Stimulated activated naive CD4-positive, alpha-beta T cell (primary cell): Measurements from ENCODE around the gene FAF2.

ENCODE experiments used
- DNase-seq, 6 experiments: peaks; one replicate each; lab custom pipeline; 2025; lab: John Stamatoyannopoulos, UW

The FAF2 gene

GRCh38 chr5:176501333-176501732 is 53.1 kb downstream of the FAF2 start:
- no peak for DNase-seq

DNA sequence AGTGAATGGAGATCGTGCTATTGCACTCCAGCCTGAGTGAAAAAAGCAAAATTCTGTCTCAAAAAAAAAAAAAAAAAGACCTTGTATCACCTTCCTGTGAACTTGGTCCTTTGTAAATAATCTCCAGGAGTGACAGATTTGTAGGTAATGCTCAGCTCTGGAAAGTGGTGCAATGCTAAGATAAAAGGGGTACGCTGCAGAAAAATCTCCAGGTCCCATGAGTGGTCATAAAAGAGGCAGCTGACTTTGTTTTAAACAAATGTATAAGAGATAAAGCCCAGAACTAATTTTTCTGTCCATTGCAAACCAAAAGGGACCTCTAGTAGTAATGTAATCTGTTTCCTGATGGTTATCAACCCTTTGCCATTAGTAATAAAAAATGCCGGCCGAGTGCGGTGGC is 55.3 kb downstream of the FAF2 start:
- no peak for DNase-seq

GRCh38 chr5:176507911-176508310 is 59.7 kb downstream of the FAF2 start:
- no peak for DNase-seq

DNA sequence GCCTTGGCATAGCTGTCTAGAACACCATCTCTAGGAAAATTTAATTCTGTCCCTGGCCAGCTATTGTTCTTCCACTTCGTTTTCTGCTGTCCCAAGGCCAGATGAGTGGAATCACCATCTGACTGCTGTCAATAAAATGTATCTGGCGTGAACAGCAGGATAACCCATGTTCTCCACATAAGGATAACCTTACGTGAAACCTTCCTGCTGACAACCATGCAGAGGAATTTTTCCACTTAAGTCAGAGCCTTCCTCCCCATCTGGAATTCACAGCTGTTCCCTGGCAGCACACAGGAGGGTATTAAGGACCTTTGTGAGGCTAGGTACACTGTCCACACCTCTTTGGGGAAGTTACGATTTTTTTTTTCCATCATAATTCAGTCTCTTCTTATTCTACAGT is 60.4 kb downstream of the FAF2 start:
- DNase-seq: no peak

DNA sequence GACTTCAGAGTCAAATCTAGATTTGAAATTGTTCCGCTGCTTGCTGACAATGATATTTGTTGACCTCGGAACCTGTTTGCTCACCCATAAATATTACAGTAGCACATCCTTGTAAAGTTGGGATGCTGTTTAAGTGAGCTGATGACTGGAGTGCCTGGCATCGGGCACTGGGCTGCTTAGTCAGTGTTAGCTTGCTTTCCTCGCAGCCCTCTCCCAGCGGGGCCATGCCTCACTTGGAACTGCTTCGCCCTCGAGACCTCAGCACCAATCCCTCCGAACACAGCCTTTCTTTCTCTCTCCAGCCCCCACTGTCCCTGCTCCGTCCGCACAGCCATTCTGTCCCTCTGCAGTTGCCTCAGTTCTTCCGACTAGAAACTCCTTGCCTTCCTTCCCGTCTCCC is 65.6 kb downstream of the FAF2 start:
- no peak for DNase-seq

- no peak for DNase-seq
These were observed 66.2 kb downstream of the FAF2 start for GRCh38 chr5:176514244-176514950.

- DNase-seq: no peak
These were observed 67.2 kb downstream of the FAF2 start for GRCh38 chr5:176515396-176515795.

DNA sequence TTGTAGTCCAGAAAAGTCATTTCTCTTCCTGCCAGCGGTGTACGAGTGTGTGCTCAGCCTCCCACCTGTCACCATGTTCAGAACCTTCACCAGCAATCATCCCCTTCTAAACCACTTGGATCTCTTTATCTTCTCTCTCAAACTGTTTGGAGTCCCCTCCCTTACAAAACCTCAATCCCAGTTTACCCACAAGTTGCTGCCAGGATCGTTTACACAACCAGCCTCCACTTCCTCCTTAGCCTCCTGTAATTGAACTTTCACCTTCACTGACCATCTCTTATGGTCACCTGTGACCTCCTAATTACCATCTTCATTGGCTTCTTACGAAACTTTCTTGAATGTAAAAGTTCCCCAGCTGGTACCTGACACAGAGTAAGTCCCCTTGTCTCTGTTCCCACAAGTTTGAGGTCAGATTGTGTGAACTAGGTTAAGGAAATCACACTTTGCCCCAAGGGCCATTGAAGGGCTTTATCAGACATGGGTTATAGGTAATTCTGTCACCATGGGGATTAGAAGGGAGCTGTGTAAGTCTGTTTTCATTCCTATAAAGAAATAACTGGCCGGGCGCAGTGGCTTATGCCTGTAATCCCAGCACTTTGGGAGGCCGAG is 69.0 kb downstream of the FAF2 start:
- no peak for DNase-seq

DNA sequence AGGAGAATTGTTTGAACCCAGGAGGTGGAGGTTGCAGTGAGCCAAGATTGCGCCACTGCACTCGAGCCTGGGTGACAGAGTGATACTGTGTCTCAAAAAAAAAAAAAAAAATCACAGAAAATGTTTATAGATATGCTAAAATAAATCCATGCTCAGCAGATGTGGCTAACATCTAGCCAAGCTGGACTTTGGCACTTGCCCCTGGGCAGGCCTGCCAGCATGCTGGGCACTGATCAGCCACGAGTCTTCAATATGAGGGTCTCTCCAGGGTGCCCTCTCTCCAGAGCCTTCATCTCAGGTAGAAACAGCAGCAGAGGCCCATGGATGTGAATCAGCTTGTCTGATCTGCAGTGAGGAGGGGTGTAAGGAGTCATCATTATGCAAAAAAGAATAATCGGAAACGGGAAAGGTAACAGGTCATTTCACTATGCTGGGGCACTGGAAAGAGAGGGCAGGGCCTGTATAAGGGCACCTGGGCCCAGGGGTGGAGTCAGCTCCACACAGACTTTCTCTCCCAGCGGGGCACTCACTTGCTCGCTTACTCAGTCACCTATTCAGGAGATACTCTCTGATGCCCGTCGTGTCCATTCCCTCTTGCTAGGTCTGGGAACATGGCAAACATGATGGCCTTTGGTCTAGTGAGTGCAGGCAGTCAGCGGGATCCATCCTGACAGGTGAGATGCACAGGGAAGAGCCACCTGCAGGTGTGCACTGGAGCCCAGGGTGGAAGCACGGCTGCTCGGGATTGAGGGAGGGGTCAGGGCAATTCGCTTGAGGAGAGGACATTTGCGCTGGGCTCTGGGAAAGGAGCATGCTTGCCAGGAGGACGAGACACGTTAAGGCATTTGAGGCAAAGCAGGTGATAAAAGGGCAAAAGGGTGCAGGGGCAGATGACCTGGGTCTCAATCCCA is 71.9 kb downstream of the FAF2 start:
- DNase-seq: no peak

DNA sequence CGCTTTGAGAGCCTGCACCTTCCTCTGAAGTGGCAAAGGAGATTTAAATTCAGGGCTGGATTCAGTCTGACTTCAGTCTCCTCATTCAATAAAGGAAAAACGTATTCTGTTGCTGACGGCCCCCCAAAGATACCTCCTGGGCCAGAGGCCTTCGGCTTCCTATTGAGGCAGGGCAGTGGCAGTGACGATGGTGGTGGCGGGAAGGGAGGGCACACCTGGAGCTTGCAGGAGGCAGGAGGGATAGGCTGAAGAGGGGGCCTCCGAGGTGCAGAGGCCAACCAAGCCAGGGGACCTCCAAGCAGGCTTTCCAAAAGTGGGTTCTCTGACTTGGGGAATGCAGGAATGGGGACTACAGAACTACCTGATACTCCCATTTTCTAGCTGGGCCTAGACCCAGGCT is 73.1 kb downstream of the FAF2 start:
- no peak for DNase-seq

- no peak for DNase-seq
These were observed 73.6 kb downstream of the FAF2 start for GRCh38 chr5:176521699-176522263.

DNA sequence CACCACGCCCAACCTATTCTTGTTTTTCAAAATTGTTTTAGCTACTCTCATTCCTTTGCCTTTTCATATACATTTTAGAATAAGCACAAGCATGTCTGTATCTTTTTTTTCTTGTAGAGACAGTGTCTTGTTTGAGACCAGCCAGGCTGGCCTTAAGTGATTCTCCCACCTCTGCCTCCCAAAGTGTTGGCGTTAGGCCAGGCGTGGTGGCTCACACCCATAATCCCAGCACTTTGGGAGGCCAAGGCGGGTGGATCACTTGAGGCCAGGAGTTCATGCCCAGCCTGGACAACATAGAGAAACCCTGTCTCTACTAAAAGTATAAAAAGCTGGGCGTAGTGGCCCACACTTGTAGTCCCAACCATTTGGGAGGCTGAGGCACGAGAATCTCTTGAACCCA is 76.0 kb downstream of the FAF2 start:
- no peak for DNase-seq

DNA sequence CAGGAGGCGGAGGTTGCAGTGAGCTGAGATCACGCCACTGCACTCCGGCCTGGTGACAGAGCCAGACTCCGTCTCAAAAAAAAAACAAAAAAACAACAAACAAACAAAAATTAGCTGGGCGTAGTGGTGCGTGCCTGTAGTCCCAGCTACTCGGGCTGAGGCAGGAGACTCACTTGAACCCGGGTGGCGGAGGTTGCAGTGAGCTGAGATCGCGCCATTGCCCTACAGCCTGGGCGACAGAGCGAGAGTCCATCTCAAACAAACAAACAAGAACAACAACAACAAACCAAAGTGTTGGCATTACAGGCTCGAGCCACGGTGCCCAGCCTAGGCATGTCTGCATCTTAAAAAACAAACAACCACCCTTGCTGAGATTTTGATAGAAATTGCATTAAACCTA is 76.8 kb downstream of the FAF2 start:
- no peak for DNase-seq

GRCh38 chr5:176525677-176526076 is 77.5 kb downstream of the FAF2 start:
- DNase-seq: no peak

GRCh38 chr5:176526462-176526861 is 78.3 kb downstream of the FAF2 start:
- DNase-seq: no peak

- DNase-seq: no peak
These were observed 79.3 kb downstream of the FAF2 start for GRCh38 chr5:176527246-176528222.

GRCh38 chr5:176528301-176528700 is 80.1 kb downstream of the FAF2 start:
- no peak for DNase-seq

DNA sequence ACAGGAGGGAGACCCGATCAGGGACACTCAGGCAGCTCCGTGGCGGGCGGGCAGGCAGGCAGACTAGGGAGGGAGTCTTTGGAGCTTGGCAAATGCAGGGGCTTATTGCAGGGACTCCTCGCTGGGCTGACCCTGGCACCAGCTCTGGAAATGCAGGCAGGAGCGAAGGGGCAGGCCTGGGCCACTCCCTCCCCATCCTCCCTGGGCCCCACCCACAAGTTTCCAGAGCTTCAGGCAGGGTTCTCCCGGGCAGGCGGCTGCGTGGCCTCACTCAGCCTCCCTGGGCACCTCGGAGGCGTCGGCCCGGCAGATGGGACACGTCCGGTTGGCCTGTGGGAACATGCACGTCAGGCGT is 80.6 kb downstream of the FAF2 start:
- no peak for DNase-seq

GRCh38 chr5:176529116-176529740 is 81.0 kb downstream of the FAF2 start:
- DNase-seq: no peak

DNA sequence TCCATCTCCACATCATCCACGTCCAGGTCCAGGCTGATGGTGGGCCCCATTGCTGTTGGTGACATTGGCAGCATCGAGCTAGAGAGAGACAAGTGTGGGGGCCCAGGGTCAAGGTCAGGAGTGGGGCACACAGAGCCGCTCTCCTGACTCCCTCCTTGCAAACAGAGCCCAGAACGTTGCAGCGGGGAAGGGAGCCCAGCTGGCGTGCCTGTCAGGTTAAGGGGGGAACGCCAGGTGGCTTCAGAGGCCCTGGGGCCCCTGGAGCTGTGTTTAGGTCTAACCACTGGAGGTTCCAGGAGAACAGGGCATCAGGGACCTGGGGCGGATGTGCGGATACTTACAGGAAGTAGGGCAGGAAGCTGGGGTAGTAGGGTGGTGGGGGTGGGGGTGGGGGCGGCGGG is 81.6 kb downstream of the FAF2 start:
- peak; percentile 41 to 83 (median 66) for DNase-seq

- DNase-seq: peak in 2 of 6 experiments; percentile 20 to 33
These were observed 82.3 kb downstream of the FAF2 start for GRCh38 chr5:176530393-176530982.
